HL-60 (cell line): ENCODE measurements around the gene PROB1.

Experiments
- POLR2AphosphoS5 ChIP-seq: IDR thresholded peaks from 2 replicates; pipeline ENCODE4 v1.6.1; 2012; ENCODE audit warnings: low read depth
- TF ChIP-seq, protein P1 (sequence below): IDR thresholded peaks from one replicate; pipeline ENCODE4 v1.5.1; 2011; ENCODE audit warnings: low read length, control low read depth, inconsistent platforms; ENCODE audit not compliant: insufficient read depth

DNA sequence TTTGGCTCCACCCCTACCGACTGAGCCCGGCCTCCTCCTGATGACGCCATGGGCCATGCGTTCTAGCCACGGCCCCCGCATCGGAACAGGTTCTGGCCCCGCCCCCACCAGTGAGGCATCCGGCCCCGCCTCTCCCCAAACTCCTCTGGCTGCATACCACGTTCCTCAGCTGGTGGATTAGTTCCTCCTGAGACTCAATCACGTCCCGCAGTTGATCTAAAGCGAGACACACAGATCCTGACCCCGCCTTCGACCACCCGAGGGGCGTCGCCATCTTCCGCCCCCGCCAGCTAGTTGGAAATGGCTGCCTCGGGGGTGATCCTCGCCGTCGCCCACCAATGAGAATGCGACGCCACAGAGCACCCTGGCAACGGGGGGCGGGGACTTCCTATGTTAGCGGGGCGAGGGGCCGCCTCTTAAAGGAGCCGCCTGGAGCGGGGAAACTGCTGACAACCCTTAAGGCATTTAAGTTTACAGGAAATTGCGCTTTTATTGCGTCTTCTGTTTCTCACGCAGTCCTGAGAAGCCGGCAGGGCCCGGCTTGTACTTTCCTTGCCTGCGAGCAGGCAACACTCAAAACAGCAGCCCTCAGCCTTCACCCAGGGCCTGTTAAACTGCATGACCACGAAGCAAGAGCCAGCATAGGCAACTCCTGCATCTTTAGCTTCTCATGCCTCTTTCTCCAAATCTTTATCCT, 9.0 kb upstream of the PROB1 start, which contains the start of gene SPATA24:
- TF ChIP-seq, protein P1, sequence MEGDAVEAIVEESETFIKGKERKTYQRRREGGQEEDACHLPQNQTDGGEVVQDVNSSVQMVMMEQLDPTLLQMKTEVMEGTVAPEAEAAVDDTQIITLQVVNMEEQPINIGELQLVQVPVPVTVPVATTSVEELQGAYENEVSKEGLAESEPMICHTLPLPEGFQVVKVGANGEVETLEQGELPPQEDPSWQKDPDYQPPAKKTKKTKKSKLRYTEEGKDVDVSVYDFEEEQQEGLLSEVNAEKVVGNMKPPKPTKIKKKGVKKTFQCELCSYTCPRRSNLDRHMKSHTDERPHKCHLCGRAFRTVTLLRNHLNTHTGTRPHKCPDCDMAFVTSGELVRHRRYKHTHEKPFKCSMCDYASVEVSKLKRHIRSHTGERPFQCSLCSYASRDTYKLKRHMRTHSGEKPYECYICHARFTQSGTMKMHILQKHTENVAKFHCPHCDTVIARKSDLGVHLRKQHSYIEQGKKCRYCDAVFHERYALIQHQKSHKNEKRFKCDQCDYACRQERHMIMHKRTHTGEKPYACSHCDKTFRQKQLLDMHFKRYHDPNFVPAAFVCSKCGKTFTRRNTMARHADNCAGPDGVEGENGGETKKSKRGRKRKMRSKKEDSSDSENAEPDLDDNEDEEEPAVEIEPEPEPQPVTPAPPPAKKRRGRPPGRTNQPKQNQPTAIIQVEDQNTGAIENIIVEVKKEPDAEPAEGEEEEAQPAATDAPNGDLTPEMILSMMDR, result no peak
- TF ChIP-seq POLR2AphosphoS5, result no peak
